ENCODE results near the gene VWA3B.

DNA sequence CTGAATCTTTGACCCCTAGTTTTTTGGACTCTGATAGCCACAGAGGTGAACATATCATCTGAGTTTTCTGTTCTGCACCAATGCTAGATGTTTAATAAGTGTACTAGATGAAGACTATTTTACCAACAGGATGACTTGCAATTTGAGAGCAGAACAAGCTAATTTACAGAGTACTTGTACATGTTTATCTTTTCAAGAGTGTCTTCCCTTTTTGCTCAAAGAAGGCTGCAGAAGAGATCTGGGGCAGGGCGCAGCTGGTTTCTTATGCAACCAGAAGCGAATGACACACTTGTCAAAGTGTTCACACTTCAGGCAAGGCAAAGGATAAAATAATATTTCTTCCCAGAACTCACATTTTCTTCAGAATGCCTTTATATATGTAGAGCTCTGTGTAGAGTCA, 86.0 kb downstream of the VWA3B start:
- TF ChIP-seq ARNTL (CRISPR knock-in tag; IDR thresholded peaks at IDR 0.05; ENCODE audit: borderline replicate concordance, low read depth) (no peak), ZFP30 (CRISPR knock-in tag; IDR thresholded peaks at IDR 0.05) (no peak), ZNF70 (CRISPR knock-in tag; IDR thresholded peaks at IDR 0.05) (no peak), CSDC2 (CRISPR knock-in tag; IDR thresholded peaks at IDR 0.05) (no peak), GLIS3 (CRISPR knock-in tag; IDR thresholded peaks at IDR 0.05) (no peak), ISL1 (CRISPR knock-in tag; IDR thresholded peaks at IDR 0.05) (no peak), OSR1 (CRISPR knock-in tag; IDR thresholded peaks at IDR 0.05) (no peak), BACH2 (CRISPR knock-in tag; IDR thresholded peaks at IDR 0.05; ENCODE audit: borderline replicate concordance) (no peak), ESRRG (CRISPR knock-in tag; IDR thresholded peaks at IDR 0.05) (no peak), ZC3H10 (CRISPR knock-in tag; IDR thresholded peaks at IDR 0.05) (no peak), SNAI2 (CRISPR knock-in tag; IDR thresholded peaks at IDR 0.05) (no peak)
- TF ChIP-seq, protein P1, sequence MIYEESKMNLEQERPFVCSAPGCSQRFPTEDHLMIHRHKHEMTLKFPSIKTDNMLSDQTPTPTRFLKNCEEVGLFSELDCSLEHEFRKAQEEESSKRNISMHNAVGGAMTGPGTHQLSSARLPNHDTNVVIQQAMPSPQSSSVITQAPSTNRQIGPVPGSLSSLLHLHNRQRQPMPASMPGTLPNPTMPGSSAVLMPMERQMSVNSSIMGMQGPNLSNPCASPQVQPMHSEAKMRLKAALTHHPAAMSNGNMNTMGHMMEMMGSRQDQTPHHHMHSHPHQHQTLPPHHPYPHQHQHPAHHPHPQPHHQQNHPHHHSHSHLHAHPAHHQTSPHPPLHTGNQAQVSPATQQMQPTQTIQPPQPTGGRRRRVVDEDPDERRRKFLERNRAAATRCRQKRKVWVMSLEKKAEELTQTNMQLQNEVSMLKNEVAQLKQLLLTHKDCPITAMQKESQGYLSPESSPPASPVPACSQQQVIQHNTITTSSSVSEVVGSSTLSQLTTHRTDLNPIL (CRISPR knock-in tag; IDR thresholded peaks at IDR 0.05; ENCODE audit: low read depth) = no peak
- TF ChIP-seq, protein P2, sequence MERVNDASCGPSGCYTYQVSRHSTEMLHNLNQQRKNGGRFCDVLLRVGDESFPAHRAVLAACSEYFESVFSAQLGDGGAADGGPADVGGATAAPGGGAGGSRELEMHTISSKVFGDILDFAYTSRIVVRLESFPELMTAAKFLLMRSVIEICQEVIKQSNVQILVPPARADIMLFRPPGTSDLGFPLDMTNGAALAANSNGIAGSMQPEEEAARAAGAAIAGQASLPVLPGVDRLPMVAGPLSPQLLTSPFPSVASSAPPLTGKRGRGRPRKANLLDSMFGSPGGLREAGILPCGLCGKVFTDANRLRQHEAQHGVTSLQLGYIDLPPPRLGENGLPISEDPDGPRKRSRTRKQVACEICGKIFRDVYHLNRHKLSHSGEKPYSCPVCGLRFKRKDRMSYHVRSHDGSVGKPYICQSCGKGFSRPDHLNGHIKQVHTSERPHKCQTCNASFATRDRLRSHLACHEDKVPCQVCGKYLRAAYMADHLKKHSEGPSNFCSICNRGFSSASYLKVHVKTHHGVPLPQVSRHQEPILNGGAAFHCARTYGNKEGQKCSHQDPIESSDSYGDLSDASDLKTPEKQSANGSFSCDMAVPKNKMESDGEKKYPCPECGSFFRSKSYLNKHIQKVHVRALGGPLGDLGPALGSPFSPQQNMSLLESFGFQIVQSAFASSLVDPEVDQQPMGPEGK (CRISPR knock-in tag; IDR thresholded peaks at IDR 0.05; ENCODE audit: borderline replicate concordance) = no peak

Measured in SK-N-SH treated with all-trans-retinoic acid at 6 μM for 48 hours (cell line).